B cell (primary cell): ENCODE results near the gene KRTAP20-1. TPM values are rescaled to one million over a fixed set of nuclear protein-coding genes. Genes with fewer than 3 reads are reported as not detected.

ENCODE experiments used
- ATAC-seq: fragments of 200-7000 bp; cut with Tn5 transposase; one replicate; pipeline ENCODE4 v1.10.0; 2021; ENCODE audit warnings: low read depth, mild to moderate bottlenecking, moderate number of reproducible peaks, moderate library complexity
- CTCF ChIA-PET: fragments of 350-600 bp; sonication (Branson Sonifier 250); formaldehyde crosslinking; loops from one replicate; lab custom pipeline; 2021; ENCODE audit warnings: antibody characterized with exemption, inconsistent platforms; lab: Charles Lee
- POLR2A ChIA-PET: fragments of 350-600 bp; sonication (Branson Sonifier 250); formaldehyde crosslinking; loops from one replicate; lab custom pipeline; 2021; ENCODE audit warnings: antibody characterized with exemption; lab: Charles Lee
- DNase-seq: peaks from one replicate; pipeline ENCODE4 v3.0.0; 2013
- H2AFZ ChIP-seq: 2 replicates; pipeline ENCODE4 v1.6.1; 2012; ENCODE audit warnings: mild to moderate bottlenecking, low read depth, low read length; ENCODE audit not compliant: insufficient read depth, poor library complexity, severe bottlenecking
- H3K27ac ChIP-seq, 2 donors: 1 replicate in 1 of 2; 2 replicates in 1 of 2; pipeline ENCODE4 v1.5.1; 2012 to 2013; ENCODE audit warnings: low read length in 2 of 2, mild to moderate bottlenecking in 2 of 2, moderate library complexity in 1 of 2
- H3K27me3 ChIP-seq, 4 experiments: fragments of 200-600 bp in 1 of 4; sonication (generic) in 1 of 4; replicated peaks in 1 of 4; 1 replicate in 2 of 4; 2 replicates in 2 of 4; pipeline versions ENCODE4 v1.6.1 to v1.7.0; 2013 to 2016; ENCODE audit warnings: low read length in 3 of 4, mild to moderate bottlenecking in 2 of 4, mixed read lengths in 1 of 4, moderate library complexity in 1 of 4; ENCODE audit not compliant: insufficient read depth in 4 of 4, control insufficient read depth in 3 of 4; ENCODE audit errors: control extremely low read depth in 1 of 4
- H3K36me3 ChIP-seq, 2 experiments: replicated peaks in 1 of 2; 1 replicate in 1 of 2; 2 replicates in 1 of 2; pipeline versions ENCODE4 v1.6.1 to v1.7.1; 2013; ENCODE audit warnings: low read length in 1 of 2; ENCODE audit not compliant: insufficient read depth in 2 of 2, control insufficient read depth in 1 of 2; ENCODE audit errors: control extremely low read depth in 1 of 2, extremely low read depth in 1 of 2
- H3K4me1 ChIP-seq, 2 donors: fragments of 200-600 bp in 1 of 2; sonication (generic) in 1 of 2; 1 replicate in 1 of 2; 2 replicates in 1 of 2; pipeline versions ENCODE4 v1.5.1 to v1.6.1; 2013 to 2017; ENCODE audit warnings: low read length in 2 of 2; ENCODE audit not compliant: control insufficient read depth in 2 of 2, insufficient read depth in 2 of 2
- H3K4me2 ChIP-seq: replicated peaks from 2 replicates; pipeline ENCODE3; 2012; ENCODE audit warnings: mild to moderate bottlenecking, low read depth, low read length; ENCODE audit not compliant: poor library complexity, severe bottlenecking
- H3K4me3 ChIP-seq, 5 experiments: fragments of 200-600 bp in 1 of 5; sonication (generic) in 1 of 5; 1 replicate in 3 of 5; 2 replicates in 2 of 5; pipeline versions ENCODE4 v1.5.1 to v1.7.0; 2011 to 2016; ENCODE audit warnings: low read length in 4 of 5, mild to moderate bottlenecking in 4 of 5, low read depth in 2 of 5, control low read depth in 1 of 5, moderate library complexity in 1 of 5; ENCODE audit not compliant: insufficient read depth in 1 of 5; ENCODE audit errors: control extremely low read depth in 1 of 5, extremely low read depth in 1 of 5
- H3K79me2 ChIP-seq: fragments of 200-600 bp; sonication (generic); one replicate; pipeline ENCODE4 v1.6.0; 2016; ENCODE audit warnings: low read length; ENCODE audit not compliant: control insufficient read depth, insufficient read depth
- H3K9ac ChIP-seq: fragments of 200-600 bp; sonication (generic); 2 replicates; pipeline ENCODE4 v1.6.1; 2017; ENCODE audit warnings: mild to moderate bottlenecking, low read length, moderate library complexity
- H3K9me3 ChIP-seq, 3 donors: one replicate each; pipeline versions ENCODE4 v1.6.1 to v1.7.1; 2013; ENCODE audit warnings: low read length in 2 of 3; ENCODE audit not compliant: control insufficient read depth in 2 of 3, insufficient read depth in 1 of 3; ENCODE audit errors: control extremely low read depth in 1 of 3
- H4K20me1 ChIP-seq: 2 replicates; pipeline ENCODE4 v1.6.0; 2012; ENCODE audit warnings: mild to moderate bottlenecking, low read length; ENCODE audit not compliant: insufficient read depth, control insufficient read depth, poor library complexity, severe bottlenecking
- H3K27ac Mint-ChIP-seq: one replicate; pipeline ENCODE4 v1.8.0; 2021; ENCODE audit warnings: mixed read lengths
- H3K27me3 Mint-ChIP-seq: one replicate; pipeline ENCODE4 v1.8.0; 2021; ENCODE audit warnings: mixed read lengths
- H3K4me1 Mint-ChIP-seq: one replicate; pipeline ENCODE4 v1.8.0; 2021; ENCODE audit warnings: mixed read lengths
- H3K4me3 Mint-ChIP-seq: one replicate; pipeline ENCODE4 v1.8.0; 2021; ENCODE audit warnings: mixed read lengths
- H3K9me3 Mint-ChIP-seq: one replicate; pipeline ENCODE4 v1.8.0; 2022; ENCODE audit warnings: mixed read lengths; ENCODE audit not compliant: insufficient read depth
- CTCF ChIP-seq: fragments of 200-600 bp; IDR thresholded peaks from one replicate; pipeline ENCODE4 v1.8.0; 2022; ENCODE audit warnings: antibody characterized with exemption, mild to moderate bottlenecking
- EZH2 ChIP-seq: IDR thresholded peaks from 2 replicates; pipeline ENCODE4 v1.6.1; 2012; ENCODE audit warnings: borderline replicate concordance, low read depth, mild to moderate bottlenecking, moderate library complexity, low read length; ENCODE audit not compliant: insufficient read depth, poor library complexity, severe bottlenecking
- WGBS: methylation state at CpG from one replicate; pipeline ENCODE4 v1.1.5; 2013; ENCODE audit warnings: missing lambda C conversion rate; ENCODE audit not compliant: insufficient coverage; 5-methylcytosine and 5-hydroxymethylcytosine counted together
- intact Hi-C: fragments of 100-400 bp; cut with micrococcal nuclease; formaldehyde crosslinking; loops from one replicate; pipeline ENCODE4 v1.10.0; 2022
- polyA plus RNA-seq: library from polyadenylated mRNA; depleted of rRNA; stranded (reverse); fragments of >200 nt; gene quantifications from 2 replicates; pipeline ENCODE4 v1.2.3, GENCODE V29; 2012
- total RNA-seq, 2 donors: library from RNA; stranded (reverse); fragments of 120-200 nt in 1 of 2; gene quantifications; 1 replicate in 1 of 2; 2 replicates in 1 of 2; pipeline versions ENCODE4 v1.2.3 to v1.2.4, GENCODE V29; 2013 to 2022

Gene KRTAP20-1
- total and polyA plus RNA-seq, 2 donors (not counting 1 experiment from before 2014, with no cell fraction given) = not detected

- intact Hi-C loops = no loop called here
- no peak overlapping the region for H3K4me2 ChIP-seq
- ATAC-seq = no peak
- no peaks in the 10 kb centered on the region for H3K36me3 ChIP-seq
- TF ChIP-seq CTCF = no peak
- TF ChIP-seq EZH2 = no peak
- no peaks in the 10 kb centered on the region for H3K79me2 ChIP-seq
- ChIA-PET CTCF (interaction anchor here (0.6 kb wide), 1 partner anchor 508 kb away, joined by 3 read pairs; no protein-coding TSS in a partner anchor), POLR2A (no interaction called here)
- no peak overlapping the region for H3K9ac ChIP-seq
- no peaks in the 10 kb centered on the region for H3K27me3 ChIP-seq
- H3K27ac ChIP-seq = no peak overlapping the region
- Mint-ChIP-seq H3K27ac (no peak overlapping the region), H3K4me1 (no peaks in the 10 kb centered on the region), H3K9me3 (peaks cover 5% of the 10 kb centered on the region), H3K4me3 (no peak overlapping the region), H3K27me3 (no peaks in the 10 kb centered on the region)
- no peaks in the 10 kb centered on the region for H3K4me1 ChIP-seq
- no peaks in the 10 kb centered on the region for H4K20me1 ChIP-seq
- no peak for DNase-seq
- H2AFZ ChIP-seq = no peak overlapping the region
- H3K9me3 ChIP-seq = no peaks in the 10 kb centered on the region
- no peak overlapping the region for H3K4me3 ChIP-seq
Observed at GRCh38 chr21:30577766-30578165, 38.5 kb upstream of the KRTAP20-1 start.

GRCh38 chr21:30579346-30579745 lies 36.9 kb upstream of the KRTAP20-1 start:
- Histone ChIP-seq H3K27ac (no peak overlapping the region), H3K4me2 (no peak overlapping the region), H2AFZ (no peak overlapping the region), H3K9ac (no peak overlapping the region), H3K9me3 (no peaks in the 10 kb centered on the region), H4K20me1 (no peaks in the 10 kb centered on the region), H3K79me2 (no peaks in the 10 kb centered on the region), H3K4me1 (no peaks in the 10 kb centered on the region), H3K4me3 (no peak overlapping the region), H3K36me3 (no peaks in the 10 kb centered on the region), H3K27me3 (no peaks in the 10 kb centered on the region)
- DNase-seq = no peak
- ChIA-PET CTCF (no interaction called here), POLR2A (no interaction called here)
- H3K9me3 Mint-ChIP-seq = peaks cover 3% of the 10 kb centered on the region
- no peak overlapping the region for H3K4me3 Mint-ChIP-seq
- WGBS = 75% methylated on average over 1 of the region's 1 CpG
- intact Hi-C loops = no loop called here
- H3K27me3 Mint-ChIP-seq = no peaks in the 10 kb centered on the region
- TF ChIP-seq EZH2 (no peak), CTCF (no peak)
- no peaks in the 10 kb centered on the region for H3K4me1 Mint-ChIP-seq
- ATAC-seq = no peak
- no peak overlapping the region for H3K27ac Mint-ChIP-seq
